ENCODE measurements around the gene CNPY1.

CNPY1 gene

DNA sequence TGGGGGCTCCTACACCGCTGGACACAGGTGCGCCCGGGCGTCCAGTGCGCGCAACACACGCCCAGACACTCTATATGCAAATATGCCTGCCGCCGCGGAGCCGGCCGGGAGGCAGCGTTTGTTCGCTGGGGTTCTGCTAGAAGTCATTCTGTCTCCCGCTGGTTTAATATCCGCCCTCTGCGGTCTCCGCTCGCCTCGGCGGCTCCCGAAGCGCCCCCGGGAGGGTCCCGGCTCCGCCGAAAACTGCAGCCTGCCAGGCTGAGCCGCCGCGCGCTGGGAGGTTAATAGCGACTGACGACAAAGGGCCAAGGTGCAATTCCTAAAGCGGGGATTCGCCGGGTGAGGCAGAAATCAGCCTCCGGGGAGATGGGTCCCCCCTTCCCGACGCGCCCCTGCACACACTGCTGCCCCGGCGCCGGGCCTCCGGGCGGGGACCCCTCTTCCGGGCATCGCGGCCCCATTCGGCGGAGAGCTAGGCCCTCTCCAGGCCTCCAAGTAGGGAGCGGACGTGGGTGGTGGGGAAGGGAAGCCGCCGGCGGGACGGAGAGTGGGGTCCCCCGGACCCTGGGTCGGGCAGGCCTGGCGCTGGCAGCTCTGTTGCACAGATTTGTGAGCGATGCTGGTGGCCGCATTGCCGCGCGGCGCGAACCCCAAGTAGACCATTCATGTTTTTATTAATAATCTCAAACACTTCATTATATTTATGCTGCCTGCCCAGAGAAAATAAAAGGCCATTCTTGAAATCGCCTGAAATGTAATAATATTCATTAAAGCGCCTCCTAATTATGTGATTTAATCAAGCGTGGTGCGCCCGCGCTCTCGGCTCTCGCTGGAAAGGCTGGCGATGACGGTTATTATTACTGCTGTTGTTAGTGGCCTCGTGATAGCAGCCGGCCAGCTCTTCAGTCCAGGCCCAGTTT, 79.3 kb downstream of the CNPY1 start:
- TF ChIP-seq, protein P1, sequence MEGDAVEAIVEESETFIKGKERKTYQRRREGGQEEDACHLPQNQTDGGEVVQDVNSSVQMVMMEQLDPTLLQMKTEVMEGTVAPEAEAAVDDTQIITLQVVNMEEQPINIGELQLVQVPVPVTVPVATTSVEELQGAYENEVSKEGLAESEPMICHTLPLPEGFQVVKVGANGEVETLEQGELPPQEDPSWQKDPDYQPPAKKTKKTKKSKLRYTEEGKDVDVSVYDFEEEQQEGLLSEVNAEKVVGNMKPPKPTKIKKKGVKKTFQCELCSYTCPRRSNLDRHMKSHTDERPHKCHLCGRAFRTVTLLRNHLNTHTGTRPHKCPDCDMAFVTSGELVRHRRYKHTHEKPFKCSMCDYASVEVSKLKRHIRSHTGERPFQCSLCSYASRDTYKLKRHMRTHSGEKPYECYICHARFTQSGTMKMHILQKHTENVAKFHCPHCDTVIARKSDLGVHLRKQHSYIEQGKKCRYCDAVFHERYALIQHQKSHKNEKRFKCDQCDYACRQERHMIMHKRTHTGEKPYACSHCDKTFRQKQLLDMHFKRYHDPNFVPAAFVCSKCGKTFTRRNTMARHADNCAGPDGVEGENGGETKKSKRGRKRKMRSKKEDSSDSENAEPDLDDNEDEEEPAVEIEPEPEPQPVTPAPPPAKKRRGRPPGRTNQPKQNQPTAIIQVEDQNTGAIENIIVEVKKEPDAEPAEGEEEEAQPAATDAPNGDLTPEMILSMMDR (IDR thresholded peaks at IDR 0.05) = no peak

DNA sequence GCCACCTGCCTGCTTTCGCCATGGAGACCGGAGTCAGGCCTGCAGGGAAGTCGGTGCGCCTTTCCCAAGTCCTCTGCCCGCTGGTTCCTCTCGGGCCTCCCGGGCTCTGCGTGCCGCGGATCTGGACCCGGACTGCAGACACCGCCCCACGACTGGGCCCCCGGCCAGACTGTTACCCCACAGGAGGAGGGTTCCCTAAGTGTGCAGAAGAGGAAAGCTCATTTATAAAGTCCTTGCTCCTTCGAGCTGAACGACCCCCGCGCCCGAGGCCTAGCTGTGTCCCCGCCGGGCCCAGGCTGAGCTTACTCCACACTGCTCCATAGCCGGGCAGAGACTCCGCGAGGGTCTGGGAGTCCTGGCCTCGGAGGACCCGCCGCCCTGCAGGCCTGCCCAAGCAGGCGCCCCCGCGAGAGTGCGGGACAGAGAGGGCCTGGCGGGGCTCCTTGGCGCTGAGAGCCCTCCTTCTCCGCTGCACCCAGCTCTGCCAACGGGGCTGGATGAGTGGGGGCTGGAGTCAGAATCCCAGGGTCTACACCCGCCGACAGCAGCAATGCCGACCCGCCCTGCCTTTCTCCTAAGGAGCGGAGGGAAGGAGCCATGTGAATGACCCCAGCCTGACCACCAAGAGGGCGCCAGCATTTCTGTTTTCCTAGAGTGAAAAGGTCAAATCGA, 80.1 kb downstream of the CNPY1 start:
- TF ChIP-seq, protein P1 (IDR thresholded peaks at IDR 0.05) = no peak

DNA sequence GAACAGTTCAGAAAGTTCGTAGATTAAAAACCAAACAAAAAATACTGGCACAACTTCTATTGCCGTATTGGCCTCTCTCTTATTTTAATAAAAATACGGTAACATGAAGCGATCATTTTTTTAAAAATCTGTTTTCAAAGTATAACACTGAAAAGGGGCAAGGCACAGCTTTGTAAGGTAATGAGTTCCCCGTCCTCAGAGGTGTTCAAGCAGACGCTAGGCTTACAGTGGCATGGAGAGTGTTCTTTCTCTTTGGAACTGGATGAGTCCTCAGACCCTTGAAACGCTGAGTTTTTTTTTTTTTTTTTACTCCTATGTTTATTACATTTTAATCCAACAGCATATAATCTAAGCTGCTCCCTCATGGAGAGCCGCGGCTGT, 80.6 kb downstream of the CNPY1 start:
- TF ChIP-seq, protein P1 (IDR thresholded peaks at IDR 0.05) = no peak

DNA sequence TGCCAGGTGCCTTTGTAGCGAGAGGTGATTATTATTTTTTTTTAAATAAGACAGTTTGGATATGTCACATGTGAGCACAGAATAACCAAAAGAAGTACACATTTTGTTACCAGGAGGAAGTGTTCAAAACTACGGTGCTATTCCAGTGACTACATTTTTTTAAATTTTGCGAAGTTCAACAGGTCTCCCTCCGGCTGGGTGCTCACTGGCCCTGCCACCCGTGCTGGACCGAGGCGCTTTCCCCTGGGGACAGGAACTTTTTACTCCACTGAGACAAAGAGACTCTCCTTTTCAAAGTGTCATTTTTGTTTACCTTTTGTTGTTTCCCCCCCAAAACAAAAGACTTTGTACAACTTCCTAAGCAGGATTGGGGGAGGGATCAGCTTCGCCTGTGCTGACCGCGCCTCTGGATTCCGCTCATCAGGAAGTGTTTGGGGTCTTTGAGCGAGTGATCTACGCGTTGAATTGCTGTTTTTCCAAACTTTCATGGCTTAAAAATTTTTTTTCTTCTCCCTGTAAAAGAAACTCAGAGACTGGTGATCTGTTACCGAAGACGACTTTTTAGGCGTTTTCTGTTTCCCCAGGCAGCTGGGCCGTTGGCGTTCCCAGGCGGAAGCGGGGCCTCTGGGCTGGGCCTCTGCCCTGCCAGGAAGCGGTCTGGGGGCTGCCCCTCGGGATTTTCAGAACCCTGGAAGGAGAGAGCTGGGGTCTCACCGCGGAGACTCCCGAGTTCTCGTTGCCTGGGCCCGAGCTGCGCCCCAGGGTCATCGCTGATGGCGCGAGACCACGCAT, 81.2 kb downstream of the CNPY1 start:
- TF ChIP-seq, protein P1 (IDR thresholded peaks at IDR 0.05) = no peak

DNA sequence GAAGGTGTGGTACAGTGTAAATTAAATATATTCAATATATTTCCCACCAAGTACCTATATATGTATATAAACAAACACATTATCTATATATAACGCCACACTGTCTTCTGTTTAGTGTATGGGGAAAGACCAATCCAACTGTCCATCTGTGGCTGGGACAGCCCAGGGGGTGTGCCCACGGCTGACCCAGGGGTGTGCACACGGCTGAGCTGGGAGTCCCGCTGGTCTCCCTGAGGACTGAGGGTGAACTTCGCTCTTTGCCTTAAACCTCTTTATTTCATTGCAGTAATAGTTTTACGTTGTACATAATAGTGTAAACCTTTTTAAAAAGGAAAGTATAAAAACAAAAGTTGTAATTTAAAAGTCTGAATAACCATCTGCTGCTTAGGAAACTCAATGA, 82.2 kb downstream of the CNPY1 start:
- TF ChIP-seq, protein P1 (IDR thresholded peaks at IDR 0.05) = no peak

DNA sequence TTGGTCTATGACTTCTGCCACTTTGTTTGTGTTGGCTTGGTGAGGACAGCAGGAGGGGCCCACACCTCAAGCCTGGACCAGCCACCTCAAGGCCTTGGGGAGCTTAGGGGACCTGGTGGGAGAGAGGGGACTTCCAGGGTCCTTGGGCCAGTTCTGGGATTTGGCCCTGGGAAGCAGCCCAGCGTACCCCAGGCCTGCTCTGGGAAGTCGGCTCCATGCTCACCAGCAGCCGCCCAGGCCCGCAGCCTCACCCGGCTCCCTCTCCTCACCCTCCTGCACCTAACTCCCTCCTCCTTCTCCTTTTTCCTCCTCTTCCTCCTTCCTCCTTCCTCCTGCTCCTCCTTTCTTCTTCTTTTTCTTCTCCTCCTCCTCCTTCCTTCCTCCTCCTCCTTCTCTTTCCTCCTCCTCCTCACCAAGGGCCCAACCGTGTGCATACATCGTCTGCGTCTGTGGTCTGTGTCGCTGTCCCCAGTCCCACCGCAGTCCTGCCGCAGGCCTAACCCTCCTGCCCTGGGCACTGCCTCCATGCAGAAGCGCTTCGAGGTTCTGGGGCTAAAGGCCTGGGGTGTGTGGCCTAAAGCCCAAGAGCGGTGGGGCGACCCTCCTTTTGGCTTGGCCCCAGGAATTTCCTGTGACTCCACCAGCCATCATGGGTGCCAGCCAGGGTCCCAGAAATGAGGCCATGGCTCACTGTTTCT, 83.1 kb downstream of the CNPY1 start:
- TF ChIP-seq, protein P1 (IDR thresholded peaks at IDR 0.05) = no peak

Data from LNCAP (cell line).